ENCODE measurements around the gene SETD2.

- TF ChIP-seq CTCF (conservative IDR thresholded peaks at IDR 0.05; ENCODE audit: low read depth, low read length) (no peak), EZH2 (IDR thresholded peaks at IDR 0.05; ENCODE audit: borderline replicate concordance, low read depth, low read length, poor library complexity, severe bottlenecking) (no peak)
Measured at GRCh38 chr3:47082519-47082918, 81.4 kb downstream of the SETD2 start.

All from A673 (cell line).